Activated naive CD4-positive, alpha-beta T cell treated with anti-CD3 and anti-CD28 coated beads, Interleukin-2, amount 50 U/mL, for 16 hours (primary cell): ENCODE data around the gene FGR.

Experiments
- DNase-seq: peaks from one replicate; pipeline ENCODE4 v3.0.0-alpha.2; 2020

Gene FGR

GRCh38 chr1:27564710-27565649 lies 70.0 kb downstream of the FGR start:
- DNase-seq, result no peak

- DNase-seq, result no peak
Measured at GRCh38 chr1:27563591-27564471, 71.2 kb downstream of the FGR start.

- no peak for DNase-seq
Measured at GRCh38 chr1:27563341-27563590, 71.7 kb downstream of the FGR start.

GRCh38 chr1:27562534-27563340 lies 72.2 kb downstream of the FGR start:
- no peak for DNase-seq
